ELF-1 (cell line): ENCODE measurements around the gene PEMT.

ENCODE experiments used
- DNase-seq: peaks from one replicate; pipeline ENCODE4 v3.0.0-alpha.2; 2016; ENCODE audit warnings: low read depth, low spot score

Gene PEMT

GRCh38 chr17:17553217-17554195 is 38.0 kb downstream of the PEMT start:
- no peak for DNase-seq

- no peak for DNase-seq
Observed at GRCh38 chr17:17552351-17553216, 38.9 kb downstream of the PEMT start.

GRCh38 chr17:17551361-17551760 is 40.1 kb downstream of the PEMT start:
- DNase-seq: peak; percentile 97

- no peak for DNase-seq
Observed at GRCh38 chr17:17549732-17550366, 41.7 kb downstream of the PEMT start.

- DNase-seq: no peak
Observed at GRCh38 chr17:17548044-17548443, 43.5 kb downstream of the PEMT start.

- DNase-seq: no peak
Observed at GRCh38 chr17:17547210-17547764, 44.2 kb downstream of the PEMT start.

GRCh38 chr17:17546399-17547185 is 44.9 kb downstream of the PEMT start:
- no peak for DNase-seq

GRCh38 chr17:17545984-17546383 is 45.5 kb downstream of the PEMT start:
- no peak for DNase-seq

- no peak for DNase-seq
Observed at GRCh38 chr17:17545031-17545820, 46.3 kb downstream of the PEMT start.

- no peak for DNase-seq
Observed at GRCh38 chr17:17542906-17543635, 48.4 kb downstream of the PEMT start.

- DNase-seq: no peak
Observed at GRCh38 chr17:17541640-17542001, 49.9 kb downstream of the PEMT start.

GRCh38 chr17:17540935-17541639 is 50.4 kb downstream of the PEMT start:
- DNase-seq: no peak

GRCh38 chr17:17540278-17540906 is 51.1 kb downstream of the PEMT start:
- no peak for DNase-seq

GRCh38 chr17:17539591-17539990 is 51.9 kb downstream of the PEMT start:
- no peak for DNase-seq

GRCh38 chr17:17538417-17539391 is 52.8 kb downstream of the PEMT start:
- no peak for DNase-seq

GRCh38 chr17:17537311-17538099 is 54.0 kb downstream of the PEMT start:
- DNase-seq: peak; percentile 36
